C4-2B (cell line): ENCODE data around the gene GPATCH3.

Source experiments
- ZFX ChIP-seq: fragments of 450-650 bp; IDR thresholded peaks from 2 replicates; pipeline ENCODE4 v1.6.1; 2017
- TF ChIP-seq, protein P1 (sequence below): fragments of 450-650 bp; conservative IDR thresholded peaks from 2 replicates; pipeline ENCODE4 v1.5.1; 2017; ENCODE audit warnings: mild to moderate bottlenecking

DNA sequence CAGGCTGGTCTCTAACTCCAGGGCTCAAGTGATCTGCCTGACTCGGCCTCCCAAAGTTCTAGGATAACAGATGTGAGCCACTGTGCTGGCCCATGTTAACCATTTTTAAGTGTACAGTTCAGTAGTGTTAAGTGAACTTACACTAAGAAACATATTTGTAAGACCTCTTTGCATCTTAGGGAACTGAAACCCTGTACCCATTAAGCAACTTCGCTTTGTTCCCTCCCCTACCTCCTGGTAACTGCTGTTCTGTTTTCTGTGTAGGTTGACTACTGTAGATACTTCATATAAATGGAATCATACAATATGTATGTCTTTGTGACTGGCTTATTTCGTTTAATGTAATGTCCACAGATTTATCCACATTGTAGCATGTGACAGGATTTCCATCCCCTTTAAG, 32.3 kb upstream of the GPATCH3 start:
- TF ChIP-seq, protein P1, sequence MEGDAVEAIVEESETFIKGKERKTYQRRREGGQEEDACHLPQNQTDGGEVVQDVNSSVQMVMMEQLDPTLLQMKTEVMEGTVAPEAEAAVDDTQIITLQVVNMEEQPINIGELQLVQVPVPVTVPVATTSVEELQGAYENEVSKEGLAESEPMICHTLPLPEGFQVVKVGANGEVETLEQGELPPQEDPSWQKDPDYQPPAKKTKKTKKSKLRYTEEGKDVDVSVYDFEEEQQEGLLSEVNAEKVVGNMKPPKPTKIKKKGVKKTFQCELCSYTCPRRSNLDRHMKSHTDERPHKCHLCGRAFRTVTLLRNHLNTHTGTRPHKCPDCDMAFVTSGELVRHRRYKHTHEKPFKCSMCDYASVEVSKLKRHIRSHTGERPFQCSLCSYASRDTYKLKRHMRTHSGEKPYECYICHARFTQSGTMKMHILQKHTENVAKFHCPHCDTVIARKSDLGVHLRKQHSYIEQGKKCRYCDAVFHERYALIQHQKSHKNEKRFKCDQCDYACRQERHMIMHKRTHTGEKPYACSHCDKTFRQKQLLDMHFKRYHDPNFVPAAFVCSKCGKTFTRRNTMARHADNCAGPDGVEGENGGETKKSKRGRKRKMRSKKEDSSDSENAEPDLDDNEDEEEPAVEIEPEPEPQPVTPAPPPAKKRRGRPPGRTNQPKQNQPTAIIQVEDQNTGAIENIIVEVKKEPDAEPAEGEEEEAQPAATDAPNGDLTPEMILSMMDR, result no peak
- no peak for TF ChIP-seq ZFX
